Adrenal gland (tissue), 12 donors: ENCODE results near the gene PRKACA. TPM values are rescaled to one million over a fixed set of nuclear protein-coding genes. Genes with fewer than 3 reads are reported as not detected.

Experiments
- DNase-seq, 7 donors: peaks; one replicate each; pipeline ENCODE4 v3.0.0-alpha.2; 2019 to 2020
- H3K27ac ChIP-seq, 5 donors: fragments of 200-600 bp; sonication (generic) in 4 of 5; 1 replicate in 3 of 5; 2 replicates in 2 of 5; pipeline versions ENCODE4 v1.5.1 to v1.8.0; 2016 to 2020; ENCODE audit warnings: mild to moderate bottlenecking in 1 of 5
- H3K27me3 ChIP-seq: fragments of 200-600 bp; 2 replicates; pipeline ENCODE4 v1.8.0; 2021
- H3K36me3 ChIP-seq, 2 donors: fragments of 200-600 bp; replicated peaks in 1 of 2; 1 replicate in 1 of 2; 2 replicates in 1 of 2; pipeline versions ENCODE4 v1.5.1 to v1.8.0; 2018 to 2022
- H3K4me1 ChIP-seq, 2 donors: fragments of 200-600 bp; replicated peaks in 1 of 2; 1 replicate in 1 of 2; 2 replicates in 1 of 2; pipeline versions ENCODE4 v1.5.1 to v1.8.0; 2018 to 2021
- H3K4me3 ChIP-seq, 4 donors: fragments of 200-600 bp; sonication (generic) in 3 of 4; one replicate each; pipeline ENCODE4 v1.5.1; 2016 to 2018
- H3K9me3 ChIP-seq, 3 donors: fragments of 200-600 bp; sonication (generic) in 1 of 3; replicated peaks in 1 of 3; 1 replicate in 2 of 3; 2 replicates in 1 of 3; pipeline versions ENCODE4 v1.5.1 to v1.8.0; 2016 to 2021
- CTCF ChIP-seq, 6 experiments: fragments of 450-650 bp in 4 of 6; fragments of 200-600 bp in 2 of 6; sonication (generic) in 1 of 6; IDR thresholded peaks; 1 replicate in 5 of 6; 2 replicates in 1 of 6; pipeline versions ENCODE4 v1.5.1 to v1.8.0; 2016 to 2021; ENCODE audit warnings: antibody characterized with exemption in 6 of 6, mild to moderate bottlenecking in 2 of 6, moderate library complexity in 1 of 6
- POLR2A ChIP-seq, 2 donors: fragments of 450-650 bp; IDR thresholded peaks; one replicate each; pipeline ENCODE4 v1.6.1; 2017; ENCODE audit warnings: antibody characterized with exemption in 2 of 2, mild to moderate bottlenecking in 2 of 2, moderate library complexity in 1 of 2
- WGBS, 4 donors: extraction: QIAGEN DNeasy Blood & Tissue Kit in 2 of 4; methylation state at CpG; one replicate each; pipeline versions ENCODE4 v1.1.5 to v1.1.7; 2013 to 2017; 5-methylcytosine and 5-hydroxymethylcytosine counted together
- intact Hi-C, 2 donors: fragments of 100-400 bp; cut with DNase I; formaldehyde crosslinking; loops; one replicate each; pipeline versions ENCODE4 v1.14.1 to v1.15.0; 2022 to 2023
- polyA plus RNA-seq, 3 donors: library from polyadenylated mRNA; stranded (reverse); fragments of 200-250 nt in 2 of 3; fragments of 350-450 nt in 1 of 3; fragmentation: Illumina TruSeq in 1 of 3; extraction: RNeasy Lipid Tissue Mini Kit (QIAGEN cat#74804) in 1 of 3; gene quantifications; one replicate each; pipeline ENCODE4 v1.2.3, GENCODE V29; 2013 to 2014
- total RNA-seq, 9 donors: library from RNA; depleted of rRNA in 4 of 9; stranded (reverse); fragments of >200 nt in 4 of 9; fragments of 120-200 nt in 1 of 9; fragmentation: NEBNext Ultra II Directional in 1 of 9; extraction: Animal tissue kit (Norgen Biotek cat#: 25700) in 1 of 9; gene quantifications; one replicate each; pipeline versions ENCODE4 v1.1.0 to v1.2.4, GENCODE V29; 2013 to 2023
- donor health status: healthy with polysubstance abuse.
- donor health status: Bipolar disorder and iron deficiency.
- donor health status: DM: yes; HTN: yes; CAD: no.
- donor health status: DM: no; HTN: no; CAD: no.
- donor health status: DM: no; HTN: no; CAD: no.
- donor health status: DM: yes; HTN: yes; CAD: no.

Gene PRKACA
- total and polyA plus RNA-seq, 12 donors = 74.1 to 457 (median 150) TPM

- intact Hi-C loops = loop anchor here in 1 of 2 donors (10.0 kb wide), 1 partner anchor 189 kb away; no protein-coding TSS in a partner anchor
- H3K27me3 ChIP-seq = no peaks in the 10 kb centered on the region
- WGBS, 4 donors = 93 to 95% (median 94%) methylated on average over 12 of the region's 12 CpGs; no CpG with 5 or more reads in 1 of the 4 donors
- no peak for DNase-seq
- H3K4me1 ChIP-seq = no peaks in the 10 kb centered on the region
- no peak for TF ChIP-seq CTCF (IDR thresholded peaks at IDR 0.05)
- TF ChIP-seq POLR2A (IDR thresholded peaks at IDR 0.05) = no peak
- H3K27ac ChIP-seq = no peak overlapping the region
- H3K9me3 ChIP-seq = no peaks in the 10 kb centered on the region
- no peak overlapping the region for H3K4me3 ChIP-seq
- peaks cover 0 to 45% of the 10 kb centered on the region in 2 donors for H3K36me3 ChIP-seq
Observed at GRCh38 chr19:14156122-14156521, 38.6 kb upstream of the PRKACA start.

GRCh38 chr19:14155371-14155770, 37.8 kb upstream of the PRKACA start:
- Histone ChIP-seq H3K4me3 (no peak overlapping the region), H3K4me1 (peaks cover 0 to 2% of the 10 kb centered on the region in 2 donors), H3K27ac (no peak overlapping the region), H3K9me3 (no peaks in the 10 kb centered on the region), H3K36me3 (peaks cover 0 to 46% of the 10 kb centered on the region in 2 donors), H3K27me3 (no peaks in the 10 kb centered on the region)
- no peak for DNase-seq
- intact Hi-C loops = loop anchor here in 1 of 2 donors (10.0 kb wide), 1 partner anchor 189 kb away; no protein-coding TSS in a partner anchor
- TF ChIP-seq POLR2A (IDR thresholded peaks at IDR 0.05) (no peak), CTCF (IDR thresholded peaks at IDR 0.05) (no peak)
- WGBS, 4 donors = 90 to 97% (median 93%) methylated on average over 10 to 17 of the region's 17 CpGs

GRCh38 chr19:14152713-14153112, 35.2 kb upstream of the PRKACA start:
- peaks cover 11 to 18% of the 10 kb centered on the region in 2 donors for H3K4me1 ChIP-seq
- intact Hi-C loops = loop anchor here in 1 of 2 donors (10.0 kb wide), 1 partner anchor 192 kb away; no protein-coding TSS in a partner anchor
- no peak for TF ChIP-seq POLR2A (IDR thresholded peaks at IDR 0.05)
- DNase-seq = no peak
- H3K27ac ChIP-seq = no peak overlapping the region
- H3K9me3 ChIP-seq = no peaks in the 10 kb centered on the region
- no peak overlapping the region for H3K4me3 ChIP-seq
- WGBS, 4 donors = 86 to 94% (median 93%) methylated on average over 3 to 12 of the region's 12 CpGs
- no peaks in the 10 kb centered on the region for H3K27me3 ChIP-seq
- H3K36me3 ChIP-seq = peaks cover 0 to 37% of the 10 kb centered on the region in 2 donors

GRCh38 chr19:14150770-14151661, 33.5 kb upstream of the PRKACA start:
- Histone ChIP-seq H3K9me3 (no peaks in the 10 kb centered on the region), H3K27ac (peak overlapping the region in 1 of 5 donors; percentile 41), H3K4me1 (peaks cover 11 to 18% of the 10 kb centered on the region in 2 donors), H3K27me3 (no peaks in the 10 kb centered on the region), H3K36me3 (peaks cover 0 to 22% of the 10 kb centered on the region in 2 donors), H3K4me3 (no peak overlapping the region)
- no peak for DNase-seq
- no peak for TF ChIP-seq POLR2A (IDR thresholded peaks at IDR 0.05)
- no peak for TF ChIP-seq CTCF (IDR thresholded peaks at IDR 0.05)
- 50 to 96% (median 93%) methylated on average over 8 to 47 of the region's 47 CpGs for WGBS, 4 donors
- intact Hi-C loops = loop anchor here in 1 of 2 donors (10.0 kb wide), 1 partner anchor 194 kb away; no protein-coding TSS in a partner anchor
